ENCODE data around the gene RAB11FIP4.
A peak's percentile ranks its signal among the peaks of the same experiment; 100 is the strongest.

RAB11FIP4 gene

GRCh38 chr17:31550389-31551056, 159.0 kb downstream of the RAB11FIP4 start:
- DNase-seq: peak; percentile 34

GRCh38 chr17:31552568-31552967, 161.1 kb downstream of the RAB11FIP4 start:
- no peak for DNase-seq

GRCh38 chr17:31553506-31553905, 162.0 kb downstream of the RAB11FIP4 start:
- no peak for DNase-seq

- no peak for DNase-seq
These were observed 163.5 kb downstream of the RAB11FIP4 start for GRCh38 chr17:31554930-31555329.

GRCh38 chr17:31556969-31557645, 165.6 kb downstream of the RAB11FIP4 start:
- no peak for DNase-seq

GRCh38 chr17:31558748-31559583, 167.5 kb downstream of the RAB11FIP4 start:
- DNase-seq: peak; percentile 82

GRCh38 chr17:31559584-31560501, 168.4 kb downstream of the RAB11FIP4 start:
- DNase-seq: no peak

- DNase-seq: no peak
These were observed 169.3 kb downstream of the RAB11FIP4 start for GRCh38 chr17:31560616-31561235.

- DNase-seq: peak; percentile 70
These were observed 170.2 kb downstream of the RAB11FIP4 start for GRCh38 chr17:31561469-31562375.

- DNase-seq: no peak
These were observed 170.9 kb downstream of the RAB11FIP4 start for GRCh38 chr17:31562376-31562840.

GRCh38 chr17:31564291-31564690, 172.8 kb downstream of the RAB11FIP4 start:
- no peak for DNase-seq

- peak; percentile 74 for DNase-seq
These were observed 173.4 kb downstream of the RAB11FIP4 start for GRCh38 chr17:31564883-31565301.

GRCh38 chr17:31565652-31566051, 174.2 kb downstream of the RAB11FIP4 start:
- DNase-seq: no peak

- DNase-seq: no peak
These were observed 174.9 kb downstream of the RAB11FIP4 start for GRCh38 chr17:31566247-31566991.

GRCh38 chr17:31566992-31567373, 175.5 kb downstream of the RAB11FIP4 start:
- no peak for DNase-seq

- no peak for DNase-seq
These were observed 176.6 kb downstream of the RAB11FIP4 start for GRCh38 chr17:31568121-31568520.

- no peak for DNase-seq
These were observed 177.1 kb downstream of the RAB11FIP4 start for GRCh38 chr17:31568539-31568938.

GRCh38 chr17:31570231-31570630, 178.8 kb downstream of the RAB11FIP4 start:
- no peak for DNase-seq

Measured in fibroblast of skin of abdomen (primary cell).